Activated T-helper 9 cell treated with anti-CD3 and anti-CD28 coated beads, Interleukin-2, amount 50 U/mL, for 16 hours (primary cell): ENCODE results near the gene DUOXA1.

Experiments used
- DNase-seq: peaks from one replicate; pipeline ENCODE4 v3.0.0-alpha.2; 2020; ENCODE audit warnings: low read depth

Gene DUOXA1

GRCh38 chr15:45131510-45131909 lies 1.8 kb upstream of the DUOXA1 start:
- no peak for DNase-seq

GRCh38 chr15:45130291-45131000 lies 767 bp upstream of the DUOXA1 start:
- DNase-seq = no peak

GRCh38 chr15:45128971-45129639 lies 574 bp downstream of the DUOXA1 start:
- no peak for DNase-seq

- no peak for DNase-seq
These were observed 3.0 kb downstream of the DUOXA1 start for GRCh38 chr15:45126535-45127158.

GRCh38 chr15:45123397-45123796 lies 6.3 kb downstream of the DUOXA1 start:
- DNase-seq = no peak

- DNase-seq = no peak
These were observed 7.0 kb downstream of the DUOXA1 start for GRCh38 chr15:45122719-45123118.

- DNase-seq = no peak
These were observed 7.8 kb downstream of the DUOXA1 start for GRCh38 chr15:45121706-45122417.

GRCh38 chr15:45121020-45121419 lies 8.7 kb downstream of the DUOXA1 start:
- no peak for DNase-seq

GRCh38 chr15:45120081-45120972 lies 9.4 kb downstream of the DUOXA1 start:
- DNase-seq = no peak

- no peak for DNase-seq
These were observed 10.7 kb downstream of the DUOXA1 start for GRCh38 chr15:45118996-45119395.

- DNase-seq = peak; percentile 74
These were observed 11.5 kb downstream of the DUOXA1 start for GRCh38 chr15:45118131-45118588.

GRCh38 chr15:45117308-45118130 lies 12.2 kb downstream of the DUOXA1 start:
- no peak for DNase-seq

GRCh38 chr15:45116482-45117307 lies 13.0 kb downstream of the DUOXA1 start:
- no peak for DNase-seq

- no peak for DNase-seq
These were observed 13.6 kb downstream of the DUOXA1 start for GRCh38 chr15:45116006-45116481.

GRCh38 chr15:45115312-45115820 lies 14.3 kb downstream of the DUOXA1 start:
- no peak for DNase-seq

GRCh38 chr15:45114751-45115085 lies 15.0 kb downstream of the DUOXA1 start:
- no peak for DNase-seq

GRCh38 chr15:45114076-45114750 lies 15.5 kb downstream of the DUOXA1 start, which contains the start of the genes DUOX2 and DUOXA2:
Gene DUOX2, minus strand, starts transcription at chr15:45114172. Its CDS starts 761 bp downstream, at chr15:45113411.
Gene DUOXA2, plus strand, starts transcription at chr15:45114326. Its CDS starts 280 bp downstream, at chr15:45114606.
- DNase-seq = no peak

GRCh38 chr15:45113380-45113990 lies 16.2 kb downstream of the DUOXA1 start:
- DNase-seq = no peak
